ENCODE data around the gene AVPR1A.

GRCh38 chr12:63179224-63179623 lies 28.2 kb upstream of the AVPR1A start:
- no peak for TF ChIP-seq CTCF (IDR thresholded peaks at IDR 0.05)
- no peak for TF ChIP-seq ZFX (IDR thresholded peaks at IDR 0.05; ENCODE audit: borderline replicate concordance)

Data from 22Rv1 (cell line).